Measurements from ENCODE around the gene LYRM4. TPM values are rescaled to one million over a fixed set of nuclear protein-coding genes. Genes with fewer than 3 reads are reported as not detected.

Gene LYRM4
- total RNA-seq, 4 donors from 2014 or later, result 21.4 to 47.8 (median 26.2) TPM

GRCh38 chr6:5180636-5181035 lies 80.1 kb downstream of the LYRM4 start:
- ATAC-seq (ENCODE audit: low FRiP score) (no peak), DNase-seq (ENCODE audit: low spot score) (no peak)
- no peak for TF ChIP-seq CTCF (IDR thresholded peaks at IDR 0.05)

- ATAC-seq (ENCODE audit: low FRiP score), result no peak
- no peak for TF ChIP-seq CTCF (IDR thresholded peaks at IDR 0.05)
- DNase-seq (ENCODE audit: low spot score), result no peak
These were observed 80.8 kb downstream of the LYRM4 start for GRCh38 chr6:5179917-5180316.

GRCh38 chr6:5178806-5179205 lies 81.9 kb downstream of the LYRM4 start:
- DNase-seq (ENCODE audit: low spot score) (no peak), ATAC-seq (ENCODE audit: low FRiP score) (no peak)
- TF ChIP-seq CTCF (IDR thresholded peaks at IDR 0.05), result no peak

GRCh38 chr6:5175635-5176034 lies 85.1 kb downstream of the LYRM4 start:
- ATAC-seq (ENCODE audit: low FRiP score) (no peak), DNase-seq (ENCODE audit: low spot score) (no peak)
- TF ChIP-seq CTCF (IDR thresholded peaks at IDR 0.05), result no peak

- no peak for TF ChIP-seq CTCF (IDR thresholded peaks at IDR 0.05)
- no peak for DNase-seq (ENCODE audit: low spot score)
- ATAC-seq (ENCODE audit: low FRiP score), result no peak
These were observed 85.8 kb downstream of the LYRM4 start for GRCh38 chr6:5174756-5175549.

GRCh38 chr6:5174244-5174643 lies 86.5 kb downstream of the LYRM4 start:
- no peak for ATAC-seq (ENCODE audit: low FRiP score)
- DNase-seq (ENCODE audit: low spot score), result no peak
- no peak for TF ChIP-seq CTCF (IDR thresholded peaks at IDR 0.05)

- no peak for TF ChIP-seq CTCF (IDR thresholded peaks at IDR 0.05)
These were observed 86.9 kb downstream of the LYRM4 start for GRCh38 chr6:5173810-5174209.

More at GRCh38 chr6:5173810-5174209, 86.9 kb downstream of the LYRM4 start:
- DNase-seq (ENCODE audit: low spot score) (no peak), ATAC-seq (ENCODE audit: low FRiP score) (no peak)

Data from omental fat pad (tissue), 4 donors.